Esophagus (tissue), 2 donors: ENCODE data around the gene FAXC. TPM values are rescaled to one million over a fixed set of nuclear protein-coding genes. Genes with fewer than 3 reads are reported as not detected.
A peak's percentile ranks its signal among the peaks of the same experiment; 100 is the strongest.

Experiments used
- H3K27ac ChIP-seq, 2 donors: one replicate each; pipeline ENCODE4 v1.5.1; 2013; ENCODE audit warnings: low read depth in 2 of 2, mild to moderate bottlenecking in 2 of 2, inconsistent platforms in 1 of 2, low read length in 1 of 2, moderate library complexity in 1 of 2
- H3K27me3 ChIP-seq, 2 donors: one replicate each; pipeline ENCODE4 v1.6.1; 2013; ENCODE audit warnings: low read length in 2 of 2, control low read depth in 1 of 2, mild to moderate bottlenecking in 1 of 2; ENCODE audit not compliant: insufficient read depth in 2 of 2, control insufficient read depth in 1 of 2
- H3K36me3 ChIP-seq, 2 donors: one replicate each; pipeline ENCODE4 v1.6.1; 2013; ENCODE audit warnings: low read length in 1 of 2; ENCODE audit not compliant: control insufficient read depth in 2 of 2, insufficient read depth in 2 of 2
- H3K4me1 ChIP-seq, 2 donors: one replicate each; pipeline ENCODE4 v1.6.1; 2013; ENCODE audit warnings: low read length in 1 of 2; ENCODE audit not compliant: control insufficient read depth in 2 of 2, insufficient read depth in 2 of 2
- H3K4me3 ChIP-seq, 2 donors: one replicate each; pipeline ENCODE4 v1.5.1; 2013; ENCODE audit warnings: low read length in 2 of 2, mild to moderate bottlenecking in 2 of 2, low read depth in 1 of 2, moderate library complexity in 1 of 2
- H3K9me3 ChIP-seq, 2 donors: one replicate each; pipeline ENCODE4 v1.6.1; 2013; ENCODE audit warnings: mild to moderate bottlenecking in 2 of 2, low read depth in 1 of 2, low read length in 1 of 2, moderate library complexity in 1 of 2; ENCODE audit not compliant: control insufficient read depth in 2 of 2, insufficient read depth in 1 of 2
- WGBS, 2 donors: extraction: QIAGEN DNeasy Blood & Tissue Kit; methylation state at CpG; one replicate each; pipeline ENCODE4 v1.1.7; 2013; 5-methylcytosine and 5-hydroxymethylcytosine counted together
- polyA plus RNA-seq, 2 donors: library from polyadenylated mRNA; stranded (reverse); fragments of 200-250 nt; gene quantifications; one replicate each; pipeline ENCODE4 v1.2.3, GENCODE V29; 2013
- donor health status: healthy with polysubstance abuse.
- donor health status: Bipolar disorder and iron deficiency.

Gene FAXC
- polyA plus RNA-seq, 2 donors = 3.5 to 4.8 TPM

GRCh38 chr6:99364026-99364425 is 14.6 kb upstream of the FAXC start:
- H3K9me3 ChIP-seq = no peaks in the 10 kb centered on the region
- 75 to 76% methylated on average over 5 of the region's 5 CpGs for WGBS, 2 donors
- no peaks in the 10 kb centered on the region for H3K27me3 ChIP-seq
- H3K27ac ChIP-seq = no peak overlapping the region
- no peak overlapping the region for H3K4me3 ChIP-seq
- H3K36me3 ChIP-seq = no peaks in the 10 kb centered on the region
- no peaks in the 10 kb centered on the region for H3K4me1 ChIP-seq

- Histone ChIP-seq H3K4me1 (no peaks in the 10 kb centered on the region), H3K27ac (no peak overlapping the region), H3K36me3 (no peaks in the 10 kb centered on the region), H3K27me3 (no peaks in the 10 kb centered on the region), H3K4me3 (no peak overlapping the region), H3K9me3 (no peaks in the 10 kb centered on the region)
- WGBS, 2 donors = 89 to 95% methylated on average over 1 of the region's 1 CpG
Measured at GRCh38 chr6:99362678-99363268, 13.3 kb upstream of the FAXC start.

GRCh38 chr6:99359800-99360199 is 10.3 kb upstream of the FAXC start:
- 65 to 71% methylated on average over 1 of the region's 1 CpG for WGBS, 2 donors
- H3K9me3 ChIP-seq = no peaks in the 10 kb centered on the region

GRCh38 chr6:99356641-99357040 is 7.2 kb upstream of the FAXC start:
- H3K27me3 ChIP-seq = no peaks in the 10 kb centered on the region
- no peaks in the 10 kb centered on the region for H3K9me3 ChIP-seq
- no peaks in the 10 kb centered on the region for H3K36me3 ChIP-seq
- no peaks in the 10 kb centered on the region for H3K4me1 ChIP-seq
- no peak overlapping the region for H3K27ac ChIP-seq
- 84 to 86% methylated on average over 1 of the region's 1 CpG for WGBS, 2 donors
- no peak overlapping the region for H3K4me3 ChIP-seq

More at GRCh38 chr6:99359800-99360199, 10.3 kb upstream of the FAXC start:
- Histone ChIP-seq H3K36me3 (no peaks in the 10 kb centered on the region), H3K27me3 (no peaks in the 10 kb centered on the region), H3K4me1 (no peaks in the 10 kb centered on the region), H3K4me3 (no peak overlapping the region), H3K27ac (no peak overlapping the region)

GRCh38 chr6:99354983-99355382 is 5.5 kb upstream of the FAXC start:
- 73 to 78% methylated on average over 4 of the region's 4 CpGs for WGBS, 2 donors
- no peaks in the 10 kb centered on the region for H3K9me3 ChIP-seq
- H3K4me1 ChIP-seq = no peaks in the 10 kb centered on the region
- no peaks in the 10 kb centered on the region for H3K27me3 ChIP-seq
- H3K36me3 ChIP-seq = no peaks in the 10 kb centered on the region
- no peak overlapping the region for H3K27ac ChIP-seq
- no peak overlapping the region for H3K4me3 ChIP-seq

GRCh38 chr6:99353126-99353525 is 3.7 kb upstream of the FAXC start:
- WGBS, 2 donors = 71 to 78% methylated on average over 9 of the region's 9 CpGs
- H3K4me1 ChIP-seq = peaks cover 1 to 4% of the 10 kb centered on the region in 2 donors
- H3K36me3 ChIP-seq = no peaks in the 10 kb centered on the region
- no peaks in the 10 kb centered on the region for H3K27me3 ChIP-seq
- H3K4me3 ChIP-seq = no peak overlapping the region
- H3K9me3 ChIP-seq = no peaks in the 10 kb centered on the region
- no peak overlapping the region for H3K27ac ChIP-seq

GRCh38 chr6:99350573-99350972 is 1.1 kb upstream of the FAXC start:
- WGBS, 2 donors = 21 to 26% methylated on average over 10 of the region's 10 CpGs

GRCh38 chr6:99348288-99349170 is 945 bp downstream of the FAXC start:
- Histone ChIP-seq H3K4me1 (peaks cover 1 to 4% of the 10 kb centered on the region in 2 donors), H3K36me3 (no peaks in the 10 kb centered on the region), H3K27ac (peak overlapping the region; percentile 3 to 69), H3K4me3 (peak overlapping the region; percentile 59 to 70), H3K9me3 (no peaks in the 10 kb centered on the region), H3K27me3 (no peaks in the 10 kb centered on the region)
- WGBS, 2 donors = 38 to 50% methylated on average over 25 of the region's 25 CpGs

More at GRCh38 chr6:99350573-99350972, 1.1 kb upstream of the FAXC start:
- Histone ChIP-seq H3K4me1 (peaks cover 1 to 4% of the 10 kb centered on the region in 2 donors), H3K4me3 (no peak overlapping the region), H3K27me3 (no peaks in the 10 kb centered on the region), H3K36me3 (no peaks in the 10 kb centered on the region), H3K9me3 (no peaks in the 10 kb centered on the region), H3K27ac (no peak overlapping the region)

GRCh38 chr6:99347804-99348203 is 1.7 kb downstream of the FAXC start:
- Histone ChIP-seq H3K9me3 (no peaks in the 10 kb centered on the region), H3K4me1 (peaks cover 1 to 4% of the 10 kb centered on the region in 2 donors), H3K27me3 (no peaks in the 10 kb centered on the region), H3K27ac (no peak overlapping the region), H3K4me3 (peak overlapping the region in 1 of 2 donors; percentile 25), H3K36me3 (no peaks in the 10 kb centered on the region)
- WGBS, 2 donors = 44 to 59% methylated on average over 1 of the region's 1 CpG
